ENCODE data around the gene SPACA7. TPM values are rescaled to one million over a fixed set of nuclear protein-coding genes. Genes with fewer than 3 reads are reported as not detected.

The SPACA7 gene
- total RNA-seq, 2 donors from 2014 or later = not detected

DNA sequence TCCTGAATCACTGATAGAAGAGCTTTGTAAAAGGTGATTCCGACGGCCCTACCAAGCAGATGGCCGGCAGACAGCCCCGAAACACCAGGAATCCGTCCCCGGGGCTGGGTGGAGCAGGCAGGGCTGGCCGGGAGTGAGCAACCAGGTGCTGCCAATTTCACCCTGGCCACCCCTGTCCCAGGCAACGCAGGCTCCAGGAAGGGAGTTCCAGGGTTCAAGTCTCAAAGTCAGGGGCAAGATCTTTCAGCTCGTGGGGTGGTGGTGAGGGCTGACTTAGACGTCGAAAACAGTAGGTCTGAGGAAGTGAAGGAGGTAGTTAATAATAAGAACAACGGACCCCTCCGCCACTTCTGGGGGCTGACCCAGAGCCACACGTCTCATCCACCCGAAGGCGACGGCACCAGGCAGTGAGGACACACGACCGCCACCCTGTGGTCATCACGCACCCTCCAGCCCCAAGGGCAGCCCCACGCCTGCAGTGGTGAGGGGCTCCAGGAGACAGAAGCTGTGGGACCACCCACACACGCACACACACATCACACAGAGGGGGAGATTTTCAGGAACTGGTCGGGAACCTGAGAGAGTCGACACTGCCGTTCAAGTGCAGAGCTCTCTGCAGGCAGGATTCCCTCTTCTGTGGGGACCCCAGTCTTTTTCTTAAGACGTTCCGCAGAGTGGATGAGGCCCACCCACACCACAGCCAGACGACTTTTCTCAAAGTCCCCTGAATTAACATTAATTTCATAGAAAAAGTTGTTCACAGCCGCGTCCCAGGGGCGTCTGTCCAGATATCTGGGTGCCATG lies 67.2 kb downstream of the SPACA7 start:
- peaks cover 0 to 4% of the 10 kb centered on the region in 2 donors for H3K9me3 ChIP-seq
- peaks cover 4% of the 10 kb centered on the region in 2 donors for H3K27me3 ChIP-seq
- DNase-seq (ENCODE audit: low spot score) = peak; percentile 40
- no peaks in the 10 kb centered on the region for H3K36me3 ChIP-seq
- no peak overlapping the region for H3K27ac ChIP-seq
- no peaks in the 10 kb centered on the region for H3K4me1 ChIP-seq
- H3K4me3 ChIP-seq = no peak overlapping the region
- TF ChIP-seq, protein P1, sequence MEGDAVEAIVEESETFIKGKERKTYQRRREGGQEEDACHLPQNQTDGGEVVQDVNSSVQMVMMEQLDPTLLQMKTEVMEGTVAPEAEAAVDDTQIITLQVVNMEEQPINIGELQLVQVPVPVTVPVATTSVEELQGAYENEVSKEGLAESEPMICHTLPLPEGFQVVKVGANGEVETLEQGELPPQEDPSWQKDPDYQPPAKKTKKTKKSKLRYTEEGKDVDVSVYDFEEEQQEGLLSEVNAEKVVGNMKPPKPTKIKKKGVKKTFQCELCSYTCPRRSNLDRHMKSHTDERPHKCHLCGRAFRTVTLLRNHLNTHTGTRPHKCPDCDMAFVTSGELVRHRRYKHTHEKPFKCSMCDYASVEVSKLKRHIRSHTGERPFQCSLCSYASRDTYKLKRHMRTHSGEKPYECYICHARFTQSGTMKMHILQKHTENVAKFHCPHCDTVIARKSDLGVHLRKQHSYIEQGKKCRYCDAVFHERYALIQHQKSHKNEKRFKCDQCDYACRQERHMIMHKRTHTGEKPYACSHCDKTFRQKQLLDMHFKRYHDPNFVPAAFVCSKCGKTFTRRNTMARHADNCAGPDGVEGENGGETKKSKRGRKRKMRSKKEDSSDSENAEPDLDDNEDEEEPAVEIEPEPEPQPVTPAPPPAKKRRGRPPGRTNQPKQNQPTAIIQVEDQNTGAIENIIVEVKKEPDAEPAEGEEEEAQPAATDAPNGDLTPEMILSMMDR (IDR thresholded peaks at IDR 0.05) = no peak

DNA sequence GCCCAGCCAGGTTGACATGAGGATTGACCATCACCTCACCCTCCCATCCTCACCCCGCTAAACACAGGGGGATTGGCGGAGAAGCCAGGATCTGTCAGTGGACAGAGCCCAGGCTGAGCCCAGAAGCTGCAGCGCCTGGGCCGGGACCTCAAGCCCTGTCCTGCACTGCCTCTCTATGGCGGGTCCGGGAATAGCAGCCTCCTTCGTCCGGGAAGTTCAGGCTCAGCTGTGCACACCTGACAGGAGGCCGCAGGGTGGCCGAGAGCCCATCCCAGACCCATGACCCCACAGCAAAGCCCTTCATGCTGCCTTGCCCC lies 67.8 kb downstream of the SPACA7 start:
- Histone ChIP-seq H3K4me3 (no peak overlapping the region), H3K9me3 (no peaks in the 10 kb centered on the region), H3K36me3 (no peaks in the 10 kb centered on the region), H3K27me3 (peaks cover 4% of the 10 kb centered on the region in 2 donors), H3K27ac (no peak overlapping the region), H3K4me1 (no peaks in the 10 kb centered on the region)
- TF ChIP-seq, protein P1 (IDR thresholded peaks at IDR 0.05) = peak; percentile 82 to 88
- DNase-seq (ENCODE audit: low spot score) = peak; percentile 57

- peak; percentile 26 for DNase-seq (ENCODE audit: low spot score)
- H3K27me3 ChIP-seq = peaks cover 4% of the 10 kb centered on the region in 2 donors
- H3K9me3 ChIP-seq = no peaks in the 10 kb centered on the region
- TF ChIP-seq, protein P1 (IDR thresholded peaks at IDR 0.05) = no peak
- H3K4me3 ChIP-seq = no peak overlapping the region
- H3K27ac ChIP-seq = no peak overlapping the region
- H3K36me3 ChIP-seq = no peaks in the 10 kb centered on the region
- no peaks in the 10 kb centered on the region for H3K4me1 ChIP-seq
These were observed 68.6 kb downstream of the SPACA7 start for GRCh38 chr13:112444416-112445399.

- H3K9me3 ChIP-seq = no peaks in the 10 kb centered on the region
- H3K4me3 ChIP-seq = no peak overlapping the region
- peak; percentile 26 for DNase-seq (ENCODE audit: low spot score)
- H3K27me3 ChIP-seq = peaks cover 4% of the 10 kb centered on the region in 2 donors
- TF ChIP-seq, protein P1 (IDR thresholded peaks at IDR 0.05) = no peak
- H3K27ac ChIP-seq = no peak overlapping the region
- no peaks in the 10 kb centered on the region for H3K4me1 ChIP-seq
- no peaks in the 10 kb centered on the region for H3K36me3 ChIP-seq
These were observed 69.5 kb downstream of the SPACA7 start for GRCh38 chr13:112445411-112446271.

- H3K36me3 ChIP-seq = no peaks in the 10 kb centered on the region
- H3K27me3 ChIP-seq = peaks cover 4% of the 10 kb centered on the region in 2 donors
- no peaks in the 10 kb centered on the region for H3K4me1 ChIP-seq
- TF ChIP-seq, protein P1 (IDR thresholded peaks at IDR 0.05) = no peak
- H3K9me3 ChIP-seq = no peaks in the 10 kb centered on the region
- peak; percentile 30 for DNase-seq (ENCODE audit: low spot score)
- no peak overlapping the region for H3K27ac ChIP-seq
- no peak overlapping the region for H3K4me3 ChIP-seq
These were observed 70.2 kb downstream of the SPACA7 start for GRCh38 chr13:112446347-112446861.
